HG02610 (cell line): ENCODE results near the gene SLC43A2.

ENCODE experiments used
- ATAC-seq: cut with Tn5 transposase; IDR thresholded peaks from one replicate; pipeline ENCODE4 v1.9.1; 2021; ENCODE audit warnings: mild to moderate bottlenecking, moderate library complexity; ENCODE audit not compliant: unreplicated experiment

SLC43A2 gene

GRCh38 chr17:1643999-1644492 is 15.4 kb upstream of the SLC43A2 start:
- no peak for ATAC-seq

GRCh38 chr17:1643293-1643998 is 14.8 kb upstream of the SLC43A2 start:
- no peak for ATAC-seq

- no peak for ATAC-seq
These were observed 12.4 kb upstream of the SLC43A2 start for GRCh38 chr17:1641065-1641403.

GRCh38 chr17:1640329-1641064 is 11.9 kb upstream of the SLC43A2 start:
- no peak for ATAC-seq

GRCh38 chr17:1639549-1640180 is 11.0 kb upstream of the SLC43A2 start:
- no peak for ATAC-seq

- ATAC-seq = no peak
These were observed 10.1 kb upstream of the SLC43A2 start for GRCh38 chr17:1638624-1639300.

GRCh38 chr17:1638171-1638590 is 9.5 kb upstream of the SLC43A2 start:
- no peak for ATAC-seq

- ATAC-seq = no peak
These were observed 8.2 kb upstream of the SLC43A2 start for GRCh38 chr17:1636732-1637285.

- ATAC-seq = no peak
These were observed 7.2 kb upstream of the SLC43A2 start for GRCh38 chr17:1635675-1636465.

GRCh38 chr17:1634841-1635650 is 6.4 kb upstream of the SLC43A2 start:
- no peak for ATAC-seq

GRCh38 chr17:1630662-1631061 is 2.0 kb upstream of the SLC43A2 start:
- ATAC-seq = no peak

- ATAC-seq = no peak
These were observed 1.1 kb upstream of the SLC43A2 start for GRCh38 chr17:1629504-1630310.

GRCh38 chr17:1628856-1629503 is 346 bp upstream of the SLC43A2 start:
- peak; percentile 62 for ATAC-seq

GRCh38 chr17:1627182-1627981 is 1.3 kb downstream of the SLC43A2 start:
- no peak for ATAC-seq

GRCh38 chr17:1626333-1626732 is 2.3 kb downstream of the SLC43A2 start:
- no peak for ATAC-seq

- no peak for ATAC-seq
These were observed 3.1 kb downstream of the SLC43A2 start for GRCh38 chr17:1625581-1625980.

GRCh38 chr17:1625053-1625452 is 3.6 kb downstream of the SLC43A2 start:
- ATAC-seq = no peak
